Gastrocnemius medialis (tissue), 4 donors: ENCODE results near the gene ZNF536. TPM values are rescaled to one million over a fixed set of nuclear protein-coding genes. Genes with fewer than 3 reads are reported as not detected.
"Not testable (repeated sequence)": the region's sequence is repeated elsewhere in the genome, so short reads cannot be mapped to it uniquely, and the experiment has no call there.

Experiments used
- ATAC-seq, 2 donors: fragments of 150-250 bp; one replicate each; pipeline ENCODE4 v1.9.1; 2016
- DNase-seq, 2 donors: peaks; one replicate each; pipeline ENCODE4 v3.0.0-alpha.2; 2019
- H3K27ac ChIP-seq, 4 donors: fragments of 200-600 bp; sonication (generic); 1 replicate in 1 of 4; 2 replicates in 3 of 4; pipeline ENCODE4 v1.5.1; 2016 to 2018; ENCODE audit warnings: mild to moderate bottlenecking in 2 of 4, moderate library complexity in 1 of 4
- H3K27me3 ChIP-seq, 3 donors: fragments of 200-600 bp; sonication (generic) in 2 of 3; 1 replicate in 1 of 3; 2 replicates in 2 of 3; pipeline versions ENCODE4 v1.5.1 to v1.6.0; 2016 to 2019; ENCODE audit warnings: mild to moderate bottlenecking in 1 of 3, moderate library complexity in 1 of 3
- H3K36me3 ChIP-seq, 2 donors: fragments of 200-600 bp; sonication (generic) in 1 of 2; one replicate each; pipeline ENCODE4 v1.5.1; 2017 to 2018
- H3K4me1 ChIP-seq, 2 donors: fragments of 200-600 bp; sonication (generic) in 1 of 2; one replicate each; pipeline ENCODE4 v1.5.1; 2016 to 2017; ENCODE audit warnings: mild to moderate bottlenecking in 2 of 2
- H3K4me3 ChIP-seq, 4 donors: fragments of 200-600 bp; sonication (generic) in 3 of 4; 1 replicate in 1 of 4; 2 replicates in 3 of 4; pipeline ENCODE4 v1.5.1; 2016 to 2019; ENCODE audit warnings: mild to moderate bottlenecking in 2 of 4
- H3K9me3 ChIP-seq, 3 donors: fragments of 200-600 bp; sonication (generic) in 2 of 3; 1 replicate in 1 of 3; 2 replicates in 2 of 3; pipeline ENCODE4 v1.5.1; 2016 to 2019
- CTCF ChIP-seq, 5 experiments: fragments of 450-650 bp in 3 of 5; fragments of 200-600 bp in 2 of 5; sonication (generic) in 2 of 5; IDR thresholded peaks in 4 of 5; conservative IDR thresholded peaks in 1 of 5; 1 replicate in 4 of 5; 2 replicates in 1 of 5; pipeline ENCODE4 v1.5.1; 2016 to 2019; ENCODE audit warnings: antibody characterized with exemption in 5 of 5, mild to moderate bottlenecking in 3 of 5, moderate library complexity in 3 of 5
- POLR2A ChIP-seq, 2 donors: fragments of 450-650 bp; IDR thresholded peaks; one replicate each; pipeline ENCODE4 v1.6.1; 2017; ENCODE audit warnings: antibody characterized with exemption in 2 of 2, mild to moderate bottlenecking in 2 of 2, moderate library complexity in 2 of 2
- in situ Hi-C, 4 donors: fragments of 200-750 bp; cut with MboI; loops; one replicate each; pipeline versions ENCODE4 v1.15.0 to v1.8.0; 2017; ENCODE audit warnings: low sequenced_read_pairs in 4 of 4
- intact Hi-C: fragments of 100-400 bp; cut with DNase I; formaldehyde crosslinking; loops from one replicate; pipeline ENCODE4 v1.15.1; 2023; ENCODE audit warnings: low total_unique reads
- total RNA-seq, 4 donors: library from RNA; depleted of rRNA; stranded (reverse); fragments of >200 nt; gene quantifications; one replicate each; pipeline versions ENCODE4 v1.1.0 to v1.2.3, GENCODE V29; 2016

ZNF536 gene
- total RNA-seq, 4 donors from 2014 or later, result 0.12 to 0.44 (median 0.20) TPM; not detected in 1

- ATAC-seq, result no peak
- no peak for DNase-seq
These were observed 26.5 kb upstream of the ZNF536 start for GRCh38 chr19:30345686-30346085.

GRCh38 chr19:30346468-30346867 is 25.7 kb upstream of the ZNF536 start:
- DNase-seq, ATAC-seq, intact Hi-C loops, H3K36me3 ChIP-seq, H3K4me3 ChIP-seq, H3K9me3 ChIP-seq, in situ Hi-C loops, H3K27ac ChIP-seq, H3K27me3 ChIP-seq, H3K4me1 ChIP-seq: not testable (repeated sequence)

More at GRCh38 chr19:30345686-30346085, 26.5 kb upstream of the ZNF536 start:
- no peak overlapping the region for H3K4me3 ChIP-seq
- in situ Hi-C loops (no loop called here), intact Hi-C loops (no loop called here)
- H3K36me3 ChIP-seq, result no peaks in the 10 kb centered on the region
- TF ChIP-seq CTCF (IDR thresholded peaks at IDR 0.05 in 4 of 5, conservative IDR thresholded peaks at IDR 0.05 in 1 of 5) (no peak), POLR2A (IDR thresholded peaks at IDR 0.05) (no peak)
- no peaks in the 10 kb centered on the region for H3K4me1 ChIP-seq
- H3K27me3 ChIP-seq, result no peaks in the 10 kb centered on the region
- H3K9me3 ChIP-seq, result no peaks in the 10 kb centered on the region
- no peak overlapping the region for H3K27ac ChIP-seq

- no peak overlapping the region for H3K4me3 ChIP-seq
- intact Hi-C loops (no loop called here), in situ Hi-C loops (no loop called here)
- no peak overlapping the region for H3K27ac ChIP-seq
- no peaks in the 10 kb centered on the region for H3K9me3 ChIP-seq
- ATAC-seq (no peak), DNase-seq (no peak)
- H3K36me3 ChIP-seq, result no peaks in the 10 kb centered on the region
- H3K4me1 ChIP-seq, result no peaks in the 10 kb centered on the region
- no peaks in the 10 kb centered on the region for H3K27me3 ChIP-seq
- TF ChIP-seq POLR2A (IDR thresholded peaks at IDR 0.05), result no peak
- TF ChIP-seq CTCF (IDR thresholded peaks at IDR 0.05 in 4 of 5, conservative IDR thresholded peaks at IDR 0.05 in 1 of 5), result no peak
These were observed 23.0 kb upstream of the ZNF536 start for GRCh38 chr19:30349131-30349730.

- Histone ChIP-seq H3K4me1 (no peaks in the 10 kb centered on the region), H3K27ac (no peak overlapping the region), H3K4me3 (no peak overlapping the region), H3K9me3 (no peaks in the 10 kb centered on the region), H3K27me3 (no peaks in the 10 kb centered on the region), H3K36me3 (no peaks in the 10 kb centered on the region)
- ATAC-seq (no peak), DNase-seq (no peak)
- TF ChIP-seq POLR2A (IDR thresholded peaks at IDR 0.05) (no peak), CTCF (IDR thresholded peaks at IDR 0.05 in 4 of 5, conservative IDR thresholded peaks at IDR 0.05 in 1 of 5) (no peak)
- intact Hi-C loops, result no loop called here
- in situ Hi-C loops, result no loop called here
These were observed 21.2 kb upstream of the ZNF536 start for GRCh38 chr19:30350692-30351663.

- Histone ChIP-seq H3K27me3 (no peaks in the 10 kb centered on the region), H3K4me3 (no peak overlapping the region), H3K9me3 (no peaks in the 10 kb centered on the region), H3K27ac (no peak overlapping the region), H3K36me3 (no peaks in the 10 kb centered on the region), H3K4me1 (no peaks in the 10 kb centered on the region)
- in situ Hi-C loops (no loop called here), intact Hi-C loops (no loop called here)
- no peak for ATAC-seq
- DNase-seq, result no peak
- no peak for TF ChIP-seq CTCF (IDR thresholded peaks at IDR 0.05 in 4 of 5, conservative IDR thresholded peaks at IDR 0.05 in 1 of 5)
- no peak for TF ChIP-seq POLR2A (IDR thresholded peaks at IDR 0.05)
These were observed 20.4 kb upstream of the ZNF536 start for GRCh38 chr19:30351774-30352173.
